Glomerular visceral epithelial cell (primary cell): Measurements from ENCODE around the gene BAHCC1.

Experiments
- DNase-seq: peaks from one replicate; pipeline ENCODE4 v3.0.0-alpha.2; 2016; ENCODE audit errors: extremely low spot score

The BAHCC1 gene

GRCh38 chr17:81461607-81462500, 66.6 kb downstream of the BAHCC1 start:
- no peak for DNase-seq

DNA sequence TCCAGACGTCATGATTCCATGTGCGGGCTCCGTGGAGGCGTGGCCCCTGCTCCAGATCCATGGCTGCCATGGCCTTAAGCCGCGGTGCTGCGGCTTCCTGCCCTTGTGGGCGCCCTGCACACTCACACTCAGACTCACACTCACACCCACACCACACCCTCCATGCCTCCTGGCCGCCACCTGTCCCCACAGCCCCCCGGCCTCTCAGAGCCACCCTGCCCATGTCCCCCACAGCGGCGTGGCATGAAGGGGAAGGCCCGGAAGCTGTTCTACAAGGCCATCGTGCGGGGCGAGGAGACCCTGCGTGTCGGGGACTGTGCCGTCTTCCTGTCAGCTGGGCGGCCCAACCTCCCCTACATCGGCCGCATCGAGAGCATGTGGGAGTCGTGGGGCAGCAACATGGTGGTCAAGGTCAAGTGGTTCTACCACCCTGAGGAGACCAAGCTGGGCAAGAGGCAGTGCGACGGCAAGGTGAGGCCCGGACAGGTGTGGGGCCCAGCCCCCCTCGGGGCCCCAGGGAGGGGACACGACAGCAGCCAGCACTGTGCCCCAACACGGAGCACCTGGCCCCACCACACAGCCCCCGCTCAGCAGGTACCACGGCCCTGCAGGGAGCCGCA, 67.4 kb downstream of the BAHCC1 start:
- DNase-seq = no peak

DNA sequence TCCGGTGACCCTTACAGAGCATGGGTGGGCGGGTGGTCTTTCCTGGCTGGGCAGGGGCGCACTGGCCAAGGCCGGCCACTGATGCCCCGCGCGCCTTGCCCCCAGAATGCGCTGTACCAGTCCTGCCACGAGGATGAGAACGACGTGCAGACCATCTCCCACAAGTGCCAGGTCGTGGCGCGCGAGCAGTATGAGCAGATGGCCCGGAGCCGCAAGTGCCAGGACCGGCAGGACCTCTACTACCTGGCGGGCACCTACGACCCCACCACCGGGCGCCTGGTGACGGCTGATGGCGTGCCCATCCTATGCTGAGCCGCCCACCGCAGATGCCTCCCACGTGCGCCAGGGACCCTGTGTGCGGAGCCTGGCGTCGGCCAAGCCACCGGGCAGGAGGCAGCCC, 68.2 kb downstream of the BAHCC1 start:
- DNase-seq = no peak

DNA sequence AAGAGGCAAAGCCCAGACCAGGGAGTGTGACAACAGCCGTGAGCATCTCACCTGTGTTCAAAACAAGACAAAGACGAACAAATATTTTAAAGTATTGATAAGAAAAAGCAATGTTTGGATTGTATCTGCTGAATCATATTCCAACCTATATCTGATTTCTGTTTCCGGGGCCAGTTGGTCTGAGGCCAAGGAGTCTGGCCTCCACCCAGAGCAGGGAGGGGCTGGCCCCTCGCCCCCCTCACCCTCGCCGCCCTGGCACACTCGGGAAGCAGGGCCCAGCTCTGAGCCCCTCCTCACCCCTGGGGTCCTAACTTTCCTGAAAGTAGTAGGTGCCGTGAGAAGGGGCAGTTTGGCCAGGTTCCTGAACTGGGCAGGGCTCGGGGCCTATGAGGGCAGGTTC, 69.3 kb downstream of the BAHCC1 start:
- DNase-seq = no peak

DNA sequence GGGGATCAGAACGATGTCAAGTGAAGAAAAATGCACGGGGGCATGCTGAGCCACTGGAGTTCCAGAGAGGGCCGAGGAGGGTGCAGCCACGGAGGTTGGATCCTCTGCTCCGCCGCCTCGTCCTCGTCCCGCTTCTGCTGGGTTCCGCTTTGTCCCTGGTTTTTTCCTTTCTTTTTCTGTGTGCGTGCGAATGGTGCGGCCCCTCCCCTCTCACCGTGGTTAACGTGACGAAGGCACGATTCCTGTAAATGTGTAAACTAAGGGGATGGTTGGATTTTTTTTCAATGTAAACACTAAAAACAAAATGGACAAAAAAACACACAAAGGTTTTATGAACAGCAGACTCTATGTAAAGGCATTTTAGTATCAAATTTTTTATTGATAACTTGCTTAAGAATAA, 70.7 kb downstream of the BAHCC1 start:
- DNase-seq = no peak

DNA sequence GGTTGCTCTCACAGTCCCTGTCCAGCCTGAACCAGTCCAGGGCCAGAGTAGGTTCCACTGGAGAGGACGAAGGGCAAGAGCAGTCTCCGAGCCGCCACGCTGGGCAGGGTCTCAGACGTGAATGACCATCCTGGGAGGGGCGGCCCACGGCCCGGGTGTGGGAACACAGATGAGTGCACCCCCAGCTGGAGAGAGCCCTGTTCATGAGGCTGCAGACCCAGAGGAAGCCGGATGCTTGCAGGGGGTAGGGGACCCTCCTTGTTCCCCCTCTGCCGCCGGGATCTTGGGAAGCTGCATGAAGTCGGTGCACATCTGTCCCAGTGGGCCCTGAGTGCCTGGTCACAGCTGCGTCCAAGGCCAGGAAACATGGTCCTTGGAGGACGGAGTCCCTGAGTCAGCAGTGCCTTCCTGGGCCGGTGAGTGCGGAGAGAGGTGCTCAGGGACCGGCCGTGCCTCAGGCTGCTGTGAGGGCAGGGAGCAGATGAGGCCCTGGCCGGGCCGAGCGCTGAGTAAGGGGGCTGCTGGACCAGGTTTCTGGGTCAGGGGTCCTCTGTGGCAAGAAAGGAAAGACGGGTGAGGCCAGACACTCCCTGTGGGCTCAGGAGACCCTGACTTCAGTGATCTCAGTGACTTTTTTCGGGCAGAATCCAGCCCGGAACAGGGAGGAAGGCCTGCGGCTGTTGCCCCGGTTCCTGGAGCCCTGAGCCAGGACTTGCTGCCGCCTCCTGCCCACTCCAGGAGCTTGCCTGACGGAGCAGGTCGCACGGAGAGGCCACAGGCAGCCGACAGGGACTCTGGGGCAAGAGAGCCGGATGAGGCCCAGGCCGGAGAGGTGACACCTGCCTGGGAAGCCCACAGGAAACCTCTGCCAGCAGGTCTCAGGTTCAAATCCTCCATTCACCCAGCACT, 71.6 kb downstream of the BAHCC1 start:
- DNase-seq = no peak

DNA sequence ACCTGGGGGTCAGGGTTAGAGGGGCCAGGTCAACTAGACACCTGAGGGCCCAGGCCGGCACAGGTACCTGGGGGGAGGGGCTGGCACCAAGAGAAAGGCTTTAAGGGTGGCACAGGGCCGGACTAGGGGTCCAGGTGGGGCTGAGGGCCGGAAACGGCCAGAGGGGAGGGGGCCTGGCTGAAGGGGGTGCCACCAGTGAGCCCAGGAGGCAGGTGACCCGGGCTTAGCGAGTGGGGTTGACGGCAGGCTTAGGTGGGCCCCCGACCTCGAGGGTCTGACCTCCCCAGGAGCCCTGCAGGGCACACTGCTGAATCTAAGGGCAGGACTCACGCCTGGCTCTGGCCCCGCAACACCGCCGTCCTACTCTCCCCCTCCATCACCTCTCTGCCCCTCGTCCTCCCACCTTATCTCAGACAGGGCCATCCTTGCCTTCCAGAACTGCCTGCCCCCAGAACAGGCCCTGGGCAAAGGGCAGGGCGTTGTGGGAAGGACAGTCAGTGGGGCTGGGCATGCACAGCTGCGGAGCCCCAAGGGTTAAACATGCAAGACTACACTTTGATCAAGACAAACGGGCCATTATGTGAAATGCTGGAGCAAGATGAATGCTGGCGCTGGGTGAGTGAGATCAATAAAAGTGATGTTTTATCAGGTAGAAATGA, 73.0 kb downstream of the BAHCC1 start:
- DNase-seq = no peak

DNA sequence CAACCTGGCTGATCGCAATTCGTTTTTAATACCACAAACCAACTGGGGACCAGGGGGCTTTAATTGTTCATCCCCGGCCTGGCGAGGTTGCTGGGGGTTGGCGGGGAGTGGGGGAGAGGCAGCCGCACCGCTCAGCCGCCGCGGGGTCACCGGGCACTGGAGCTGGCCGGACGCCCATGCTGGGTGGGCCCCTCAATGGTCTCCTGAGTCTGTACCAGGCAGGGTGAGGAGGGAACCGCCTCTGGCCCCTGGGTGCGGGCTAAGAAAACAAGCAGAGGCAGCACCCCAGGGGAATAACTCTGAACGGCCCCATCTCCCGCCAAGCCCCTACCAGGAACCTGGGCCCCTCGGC, 73.5 kb downstream of the BAHCC1 start:
- no peak for DNase-seq

DNA sequence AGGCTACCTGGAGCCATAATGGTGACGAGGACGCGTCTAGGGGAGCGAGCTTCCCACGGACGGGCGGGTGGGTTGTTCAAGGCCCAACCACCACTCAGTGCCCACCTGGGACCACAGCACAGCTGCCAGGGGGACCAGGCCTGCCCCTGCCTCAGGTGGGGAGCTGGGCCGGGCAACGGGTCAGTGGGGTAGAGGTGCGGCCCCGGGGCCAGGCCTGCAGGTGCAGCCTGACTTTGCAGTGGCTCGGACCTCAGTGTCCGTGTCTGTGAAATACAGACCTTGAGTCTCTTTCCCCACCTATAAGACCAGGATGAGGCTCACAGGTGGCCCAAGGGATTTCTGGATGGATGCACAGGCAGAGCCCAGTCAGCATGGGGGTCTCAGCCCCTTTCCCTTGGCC, 74.0 kb downstream of the BAHCC1 start:
- no peak for DNase-seq

DNA sequence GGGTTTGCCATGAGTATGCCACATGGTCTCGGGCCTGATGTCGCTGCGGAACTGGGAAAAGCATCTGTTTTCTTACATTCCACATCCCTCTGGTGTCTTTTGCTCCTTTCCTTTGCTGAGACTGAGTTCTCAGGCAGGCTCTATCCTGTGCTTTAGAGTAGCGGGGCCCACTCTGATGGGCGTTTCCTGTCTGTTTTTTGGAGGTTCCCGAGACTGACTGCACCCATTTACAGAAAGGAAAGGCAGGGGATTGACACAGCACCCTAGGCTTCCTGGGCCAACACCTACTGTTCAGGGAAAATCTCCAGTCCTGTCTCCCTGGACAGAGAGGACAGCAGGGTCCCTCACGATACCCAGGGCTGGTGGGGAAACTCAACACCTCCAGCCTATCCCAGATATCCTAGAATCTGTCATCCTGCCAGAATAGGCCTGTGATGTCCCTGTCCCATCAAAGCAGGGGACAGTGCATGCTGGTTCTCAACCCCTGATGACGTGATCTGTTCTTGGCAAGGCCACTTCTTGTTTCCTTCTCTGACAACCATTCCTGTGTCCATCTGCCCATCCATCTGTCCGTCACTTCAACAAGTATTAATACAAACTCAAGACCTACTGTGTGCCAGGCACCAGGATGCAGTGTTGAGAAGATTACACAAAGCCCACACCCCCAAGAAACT, 75.2 kb downstream of the BAHCC1 start:
- no peak for DNase-seq

DNA sequence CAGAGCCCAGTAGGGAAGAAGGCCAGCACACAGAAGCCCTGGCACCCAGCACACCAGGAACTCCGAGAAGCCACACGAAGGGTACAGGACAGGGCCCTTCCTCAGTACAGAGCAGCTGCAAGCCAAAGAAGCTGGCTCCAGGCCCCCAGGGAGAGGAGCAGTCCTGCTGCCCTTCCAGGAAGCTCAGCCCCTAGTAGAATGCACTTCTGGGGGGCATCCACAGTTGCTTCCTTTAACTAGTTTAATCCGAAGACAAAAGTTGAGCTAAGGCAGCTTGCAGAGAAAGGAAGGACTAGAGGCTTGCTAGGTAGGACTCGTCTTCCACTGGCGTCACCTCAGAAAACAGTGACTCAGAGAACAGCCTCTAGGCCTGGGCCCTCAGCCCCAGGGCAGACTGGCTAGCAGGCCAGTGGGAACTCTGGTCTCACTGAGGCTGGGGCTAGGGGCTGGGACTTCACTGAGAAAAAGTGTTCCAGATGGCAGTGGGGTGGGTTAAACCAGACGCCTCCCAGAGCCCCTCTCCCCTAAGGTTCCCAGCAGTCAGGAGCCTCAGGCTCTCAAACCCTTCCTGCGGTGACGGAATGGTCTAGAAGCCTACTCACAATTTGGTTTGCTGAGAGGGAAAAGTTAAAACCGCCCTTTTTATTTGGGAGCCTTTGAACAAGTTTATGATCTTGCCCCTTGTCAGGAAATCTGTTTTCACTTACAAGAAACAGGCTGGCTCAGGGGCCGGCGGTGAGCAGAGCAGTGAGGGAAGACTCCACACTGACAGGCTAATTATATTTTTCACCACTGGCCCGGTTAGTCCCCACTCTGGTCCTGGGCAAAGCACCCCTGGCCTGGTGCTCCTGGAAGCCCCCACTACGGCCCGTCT, 75.9 kb downstream of the BAHCC1 start:
- DNase-seq = no peak

GRCh38 chr17:81471818-81472456, 76.7 kb downstream of the BAHCC1 start:
- peak; percentile 15 for DNase-seq

- DNase-seq = no peak
Observed at GRCh38 chr17:81473019-81473418, 77.8 kb downstream of the BAHCC1 start.

- no peak for DNase-seq
Observed at GRCh38 chr17:81474958-81475357, 79.7 kb downstream of the BAHCC1 start.

DNA sequence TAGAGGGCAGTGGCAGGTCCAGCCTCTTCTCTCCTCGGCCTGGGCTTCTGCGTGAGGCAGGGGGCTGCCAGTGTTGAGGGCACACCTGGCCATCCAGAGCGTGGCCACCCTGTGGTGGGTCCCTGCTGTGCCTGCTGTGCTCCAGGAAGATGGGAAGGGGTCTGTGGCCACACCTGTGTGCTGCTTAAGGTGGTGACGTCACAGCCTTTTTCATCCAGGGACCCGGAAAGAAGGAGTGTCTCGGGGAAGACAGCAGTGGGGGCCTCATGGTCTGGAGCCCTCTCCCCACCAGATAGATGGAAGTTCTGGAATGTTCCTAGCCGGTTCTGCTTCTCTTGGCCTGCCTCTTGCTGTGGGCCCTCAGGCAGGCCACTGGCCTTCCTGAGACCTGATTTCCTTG, 80.8 kb downstream of the BAHCC1 start:
- no peak for DNase-seq

GRCh38 chr17:81476635-81477034, 81.4 kb downstream of the BAHCC1 start:
- no peak for DNase-seq

GRCh38 chr17:81477173-81477572, 81.9 kb downstream of the BAHCC1 start:
- DNase-seq = no peak

DNA sequence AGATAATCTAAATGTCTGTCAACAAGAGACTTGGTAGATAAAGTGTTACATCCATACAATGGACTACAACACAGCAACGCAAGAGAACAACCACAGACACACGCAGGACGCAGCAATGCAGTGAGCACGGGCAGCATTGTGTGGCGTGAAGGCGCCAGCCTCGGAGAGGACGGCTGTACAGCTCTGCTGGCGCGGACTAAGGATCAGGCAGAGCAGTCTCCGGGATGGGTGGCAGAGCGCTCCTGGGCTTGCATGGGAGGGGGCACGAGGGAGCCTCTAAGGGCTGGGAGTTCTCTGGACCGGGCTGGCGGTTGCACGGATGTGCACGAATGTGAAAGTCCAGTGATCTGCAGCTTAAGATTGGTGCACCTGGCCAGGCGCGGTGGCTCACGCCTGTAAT, 82.9 kb downstream of the BAHCC1 start:
- DNase-seq = no peak

GRCh38 chr17:81479175-81480071, 84.2 kb downstream of the BAHCC1 start:
- no peak for DNase-seq
